Upper lobe of left lung (tissue), 6 donors: ENCODE results near the gene BICRA. TPM values are rescaled to one million over a fixed set of nuclear protein-coding genes. Genes with fewer than 3 reads are reported as not detected.
A peak's percentile ranks its signal among the peaks of the same experiment; 100 is the strongest.
"Not testable (repeated sequence)": the region's sequence is repeated elsewhere in the genome, so short reads cannot be mapped to it uniquely, and the experiment has no call there.

Experiments used
- ATAC-seq, 2 donors: fragments of 200-7000 bp; cut with Tn5 transposase; one replicate each; pipeline ENCODE4 v1.9.1; 2022; ENCODE audit warnings: mild to moderate bottlenecking in 2 of 2, moderate library complexity in 2 of 2; ENCODE audit not compliant: low FRiP score in 2 of 2
- DNase-seq, 2 donors: peaks; one replicate each; pipeline ENCODE4 v3.0.0-alpha.2; 2019 to 2020
- H3K27ac ChIP-seq, 4 donors: fragments of 200-600 bp; sonication (generic); one replicate each; pipeline ENCODE4 v1.5.1; 2016 to 2019
- H3K27me3 ChIP-seq, 4 donors: fragments of 200-600 bp; sonication (generic); one replicate each; pipeline ENCODE4 v1.5.1; 2017 to 2019
- H3K36me3 ChIP-seq, 4 donors: fragments of 200-600 bp; sonication (generic); one replicate each; pipeline ENCODE4 v1.5.1; 2016 to 2019
- H3K4me1 ChIP-seq, 4 donors: fragments of 200-600 bp; sonication (generic); one replicate each; pipeline ENCODE4 v1.5.1; 2018 to 2019
- H3K4me3 ChIP-seq, 4 donors: fragments of 200-600 bp; sonication (generic); one replicate each; pipeline ENCODE4 v1.5.1; 2017 to 2019; ENCODE audit warnings: mild to moderate bottlenecking in 2 of 4, moderate library complexity in 1 of 4
- H3K9me3 ChIP-seq, 4 donors: fragments of 200-600 bp; sonication (generic); one replicate each; pipeline ENCODE4 v1.5.1; 2018 to 2019
- EP300 ChIP-seq, 4 donors: sonication (generic); formaldehyde crosslinking; IDR thresholded peaks; one replicate each; pipeline ENCODE4 v1.5.1; 2017; ENCODE audit warnings: antibody characterized with exemption in 4 of 4, control low read depth in 2 of 4
- POLR2A ChIP-seq, 4 donors: fragments of 450-650 bp; IDR thresholded peaks; one replicate each; pipeline ENCODE4 v1.5.1; 2016 to 2017; ENCODE audit warnings: antibody characterized with exemption in 4 of 4, mild to moderate bottlenecking in 2 of 4
- POLR2AphosphoS5 ChIP-seq, 2 donors: sonication (generic); formaldehyde crosslinking; IDR thresholded peaks; one replicate each; pipeline ENCODE4 v1.5.1; 2017; ENCODE audit warnings: antibody characterized with exemption in 2 of 2
- WGBS, 2 donors: methylation state at CpG; one replicate each; pipeline ENCODE4 v1.1.5; 2017 to 2018; 5-methylcytosine and 5-hydroxymethylcytosine counted together
- total RNA-seq, 6 donors: library from RNA; depleted of rRNA in 4 of 6; stranded (reverse); fragments of >200 nt in 4 of 6; gene quantifications; one replicate each; pipeline versions ENCODE4 v1.1.0 to v1.2.1, GENCODE V29; 2016 to 2021
- TF ChIP-seq, protein P1 (sequence below), 6 experiments: fragments of 450-650 bp in 4 of 6; fragments of 200-600 bp in 2 of 6; sonication (generic) in 2 of 6; IDR thresholded peaks; one replicate each; pipeline ENCODE4 v1.5.1; 2016 to 2019; ENCODE audit warnings: antibody characterized with exemption in 6 of 6
- donor health status: DM: no; HTN: no; CAD: no; lungs with moderate emphysema.
- donor health status: DM: no; HTN: yes; CAD: no; lungs with severe emphysema.

The BICRA gene
- total RNA-seq, 6 donors from 2014 or later = 5.0 to 66.1 (median 15.2) TPM

DNA sequence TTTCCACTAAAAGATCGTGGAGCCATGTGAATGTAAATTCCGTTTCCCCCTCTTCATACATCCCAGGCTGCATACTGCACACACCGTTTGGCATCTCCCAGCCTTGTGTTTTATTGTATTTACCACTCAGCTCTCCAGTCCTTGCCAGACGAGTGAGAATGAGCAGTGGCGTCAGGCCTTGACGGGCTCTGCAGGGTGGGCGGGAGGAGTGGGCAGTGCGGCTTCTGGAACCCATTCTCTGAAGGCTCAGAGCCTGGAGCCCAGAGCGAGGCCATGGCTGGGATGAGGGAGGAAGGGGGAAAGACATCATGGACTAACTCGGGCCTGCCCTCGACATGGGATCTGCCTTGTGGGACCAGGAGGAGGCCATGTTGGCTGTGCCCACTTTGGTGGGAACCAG, 25.1 kb downstream of the BICRA start:
- no peak for ATAC-seq
- DNase-seq = no peak
- Histone ChIP-seq H3K9me3 (no peaks in the 10 kb centered on the region), H3K27ac (no peak overlapping the region), H3K27me3 (no peaks in the 10 kb centered on the region), H3K36me3 (no peaks in the 10 kb centered on the region), H3K4me1 (peaks cover 10 to 45% (median 20%) of the 10 kb centered on the region in 4 donors), H3K4me3 (no peak overlapping the region)
- 89 to 91% methylated on average over 11 of the region's 11 CpGs for WGBS, 2 donors
- TF ChIP-seq, protein P1, sequence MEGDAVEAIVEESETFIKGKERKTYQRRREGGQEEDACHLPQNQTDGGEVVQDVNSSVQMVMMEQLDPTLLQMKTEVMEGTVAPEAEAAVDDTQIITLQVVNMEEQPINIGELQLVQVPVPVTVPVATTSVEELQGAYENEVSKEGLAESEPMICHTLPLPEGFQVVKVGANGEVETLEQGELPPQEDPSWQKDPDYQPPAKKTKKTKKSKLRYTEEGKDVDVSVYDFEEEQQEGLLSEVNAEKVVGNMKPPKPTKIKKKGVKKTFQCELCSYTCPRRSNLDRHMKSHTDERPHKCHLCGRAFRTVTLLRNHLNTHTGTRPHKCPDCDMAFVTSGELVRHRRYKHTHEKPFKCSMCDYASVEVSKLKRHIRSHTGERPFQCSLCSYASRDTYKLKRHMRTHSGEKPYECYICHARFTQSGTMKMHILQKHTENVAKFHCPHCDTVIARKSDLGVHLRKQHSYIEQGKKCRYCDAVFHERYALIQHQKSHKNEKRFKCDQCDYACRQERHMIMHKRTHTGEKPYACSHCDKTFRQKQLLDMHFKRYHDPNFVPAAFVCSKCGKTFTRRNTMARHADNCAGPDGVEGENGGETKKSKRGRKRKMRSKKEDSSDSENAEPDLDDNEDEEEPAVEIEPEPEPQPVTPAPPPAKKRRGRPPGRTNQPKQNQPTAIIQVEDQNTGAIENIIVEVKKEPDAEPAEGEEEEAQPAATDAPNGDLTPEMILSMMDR (IDR thresholded peaks at IDR 0.05) = no peak
- no peak for TF ChIP-seq POLR2AphosphoS5 (IDR thresholded peaks at IDR 0.05)
- no peak for TF ChIP-seq POLR2A (IDR thresholded peaks at IDR 0.05)
- no peak for TF ChIP-seq EP300 (IDR thresholded peaks at IDR 0.05)

DNA sequence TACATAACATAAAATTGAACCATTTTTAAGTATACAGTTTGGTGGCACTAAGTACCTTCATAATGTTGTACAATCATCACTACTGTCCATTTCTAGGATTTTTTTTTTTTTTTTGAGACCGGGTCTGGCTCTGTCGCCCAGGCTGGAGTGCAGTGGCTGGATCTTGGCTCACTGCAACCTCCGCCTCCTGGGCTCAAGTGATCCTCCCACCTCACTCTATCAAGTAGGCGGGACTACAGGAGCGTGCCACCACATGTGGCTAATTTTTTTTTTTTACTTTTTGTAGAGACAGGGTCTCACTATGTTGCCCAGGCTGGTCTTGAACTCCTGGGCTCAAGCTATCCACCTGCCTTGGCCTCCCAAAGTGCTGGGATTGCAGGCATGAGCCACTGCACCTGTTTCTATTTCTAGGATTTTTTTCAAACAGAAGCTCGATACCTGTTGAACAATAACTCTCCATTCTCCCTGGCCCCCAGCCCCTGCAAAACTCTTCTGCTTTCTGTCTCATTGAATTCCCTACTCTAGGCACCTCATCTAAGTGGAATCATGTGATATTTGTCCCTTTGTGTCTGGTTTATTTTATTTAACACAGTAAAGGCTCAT, 26.3 kb downstream of the BICRA start:
- H3K4me1 ChIP-seq = peaks cover 10 to 45% (median 20%) of the 10 kb centered on the region in 4 donors
- not testable (repeated sequence) for H3K4me3 ChIP-seq, H3K9me3 ChIP-seq, H3K36me3 ChIP-seq, H3K27ac ChIP-seq, H3K27me3 ChIP-seq, DNase-seq, ATAC-seq
- WGBS, 2 donors = 90 to 96% methylated on average over 6 of the region's 6 CpGs

DNA sequence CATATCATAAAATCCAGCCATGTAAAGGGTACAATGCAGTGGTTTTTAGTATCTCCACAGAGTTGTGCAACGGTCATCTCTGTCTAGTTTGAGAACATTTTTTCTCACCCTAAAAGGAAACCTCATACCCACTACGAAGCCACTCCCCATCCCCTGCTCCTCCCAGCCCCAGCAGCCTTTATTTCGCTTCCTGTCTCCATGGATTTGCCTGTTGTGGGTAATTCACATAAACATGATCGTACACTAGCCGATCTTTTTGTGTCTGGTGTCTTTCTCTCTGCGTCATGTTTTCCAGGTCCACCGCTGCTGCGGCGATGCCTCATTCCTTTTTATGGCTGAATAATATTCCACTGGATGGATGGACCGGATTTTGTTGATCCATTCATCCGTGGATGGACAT, 28.6 kb downstream of the BICRA start:
- 70 to 82% methylated on average over 10 of the region's 11 CpGs for WGBS, 2 donors
- Histone ChIP-seq H3K27me3 (no peaks in the 10 kb centered on the region), H3K4me3 (no peak overlapping the region), H3K9me3 (no peaks in the 10 kb centered on the region), H3K27ac (peak overlapping the region in 3 of 4 donors; percentile 46 to 59 (median 50)), H3K36me3 (no peaks in the 10 kb centered on the region), H3K4me1 (peaks cover 7 to 30% (median 13%) of the 10 kb centered on the region in 4 donors)
- DNase-seq (no peak), ATAC-seq (peak in 1 of 2 donors; percentile 42)
- TF ChIP-seq POLR2AphosphoS5 (IDR thresholded peaks at IDR 0.05) (peak in 1 of 2 donors; percentile 34), POLR2A (IDR thresholded peaks at IDR 0.05) (no peak)

DNA sequence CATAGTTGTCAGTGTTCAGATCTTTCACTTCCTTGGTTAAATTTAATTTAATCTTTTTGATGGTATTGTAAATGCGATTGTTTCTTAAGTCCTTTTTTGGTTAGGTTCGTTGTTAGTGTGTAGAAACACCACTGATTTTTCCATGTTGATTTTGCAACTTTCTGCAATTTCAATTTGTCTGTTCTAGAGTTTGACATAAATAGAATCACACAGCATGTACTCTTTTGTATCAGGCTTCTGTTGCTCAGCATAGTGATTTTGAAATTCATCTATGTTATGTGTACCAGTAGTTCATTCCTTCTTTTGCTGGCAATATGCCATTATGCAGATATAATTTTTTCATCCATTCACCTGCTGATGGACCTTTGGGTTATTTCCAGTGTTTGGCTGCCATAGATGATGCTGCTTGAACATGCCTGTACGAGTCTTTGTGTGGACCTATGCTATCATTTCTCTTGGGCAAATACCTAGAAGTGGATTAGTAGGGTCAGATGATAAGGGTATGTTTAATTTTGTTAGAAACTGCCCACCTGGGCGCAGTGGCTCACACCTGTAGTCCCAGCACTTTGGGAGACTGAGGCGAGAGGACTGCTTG, 33.1 kb downstream of the BICRA start:
- peaks cover 6 to 42% (median 8%) of the 10 kb centered on the region in 4 donors for H3K4me1 ChIP-seq
- DNase-seq (no peak), ATAC-seq (no peak)
- TF ChIP-seq, protein P1 (IDR thresholded peaks at IDR 0.05) = no peak
- TF ChIP-seq EP300 (IDR thresholded peaks at IDR 0.05) = no peak
- TF ChIP-seq POLR2A (IDR thresholded peaks at IDR 0.05) = no peak
- no peak for TF ChIP-seq POLR2AphosphoS5 (IDR thresholded peaks at IDR 0.05)
- no peaks in the 10 kb centered on the region for H3K9me3 ChIP-seq
- no peak overlapping the region for H3K4me3 ChIP-seq
- peaks cover 0 to 9% (median 0%) of the 10 kb centered on the region in 4 donors for H3K36me3 ChIP-seq
- no peaks in the 10 kb centered on the region for H3K27me3 ChIP-seq
- 75 to 79% methylated on average over 5 of the region's 5 CpGs for WGBS, 2 donors
- no peak overlapping the region for H3K27ac ChIP-seq

DNA sequence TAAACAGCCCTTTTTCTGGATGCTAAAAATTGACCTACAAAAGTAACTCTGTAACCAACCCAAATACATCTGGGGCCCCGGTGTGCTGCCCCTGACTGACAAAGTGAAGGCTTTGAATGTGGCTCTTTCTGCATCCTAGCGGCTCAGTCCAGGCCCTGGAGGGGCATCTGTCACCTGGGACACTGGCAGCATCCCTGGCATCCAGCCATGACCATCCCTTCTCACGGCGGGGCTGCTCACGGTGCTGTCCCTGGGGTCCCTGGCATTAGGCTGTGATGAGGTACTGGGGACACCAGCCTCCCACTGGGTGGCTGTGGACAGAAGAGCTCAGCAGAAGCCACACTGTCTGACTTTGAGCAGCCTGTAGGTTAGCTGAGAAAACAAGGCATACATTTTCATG, 34.3 kb downstream of the BICRA start:
- TF ChIP-seq EP300 (IDR thresholded peaks at IDR 0.05) (no peak), POLR2AphosphoS5 (IDR thresholded peaks at IDR 0.05) (no peak), POLR2A (IDR thresholded peaks at IDR 0.05) (no peak)
- TF ChIP-seq, protein P1 (IDR thresholded peaks at IDR 0.05) = no peak
- no peak for DNase-seq
- Histone ChIP-seq H3K27me3 (no peaks in the 10 kb centered on the region), H3K4me3 (no peak overlapping the region), H3K36me3 (peaks cover 0 to 9% (median 0%) of the 10 kb centered on the region in 4 donors), H3K9me3 (no peaks in the 10 kb centered on the region), H3K4me1 (peaks cover 5 to 37% (median 6%) of the 10 kb centered on the region in 4 donors), H3K27ac (no peak overlapping the region)
- no peak for ATAC-seq
- WGBS, 2 donors = 94 to 97% methylated on average over 3 to 5 of the region's 5 CpGs
